ENCODE data around the gene GNB1L.

Gene GNB1L

DNA sequence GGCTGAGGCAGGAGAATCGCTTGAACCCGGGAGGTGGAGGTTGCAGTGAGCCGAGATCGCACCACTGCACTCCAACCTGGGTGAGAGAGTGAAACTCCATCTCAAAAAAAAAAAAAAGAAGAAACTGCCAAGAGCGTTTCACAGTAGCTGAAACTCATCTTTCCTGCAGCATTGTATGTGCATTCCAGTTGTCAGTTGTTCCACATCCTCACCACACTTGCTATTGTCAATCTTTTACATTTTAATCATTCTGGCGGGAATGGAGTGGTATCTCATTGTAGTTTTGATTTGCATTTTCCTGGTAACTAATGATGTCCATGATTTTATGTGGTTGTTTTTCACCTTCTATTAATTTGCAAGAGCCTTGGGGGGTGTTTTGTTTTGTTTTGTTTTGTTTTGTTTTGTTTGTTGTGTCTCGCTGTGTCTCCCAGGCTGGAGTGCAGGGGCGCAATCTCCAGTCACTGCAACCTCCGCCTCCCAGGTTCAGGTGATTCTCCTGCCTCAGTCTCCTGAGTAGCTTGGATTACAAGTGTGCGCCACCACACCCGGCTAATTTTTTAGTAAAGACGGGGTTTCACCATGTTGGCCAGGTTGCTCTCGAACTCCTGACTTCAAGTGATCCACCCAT lies 8.1 kb upstream of the GNB1L start:
- DNase-seq (ENCODE audit: low read depth): no peak

DNA sequence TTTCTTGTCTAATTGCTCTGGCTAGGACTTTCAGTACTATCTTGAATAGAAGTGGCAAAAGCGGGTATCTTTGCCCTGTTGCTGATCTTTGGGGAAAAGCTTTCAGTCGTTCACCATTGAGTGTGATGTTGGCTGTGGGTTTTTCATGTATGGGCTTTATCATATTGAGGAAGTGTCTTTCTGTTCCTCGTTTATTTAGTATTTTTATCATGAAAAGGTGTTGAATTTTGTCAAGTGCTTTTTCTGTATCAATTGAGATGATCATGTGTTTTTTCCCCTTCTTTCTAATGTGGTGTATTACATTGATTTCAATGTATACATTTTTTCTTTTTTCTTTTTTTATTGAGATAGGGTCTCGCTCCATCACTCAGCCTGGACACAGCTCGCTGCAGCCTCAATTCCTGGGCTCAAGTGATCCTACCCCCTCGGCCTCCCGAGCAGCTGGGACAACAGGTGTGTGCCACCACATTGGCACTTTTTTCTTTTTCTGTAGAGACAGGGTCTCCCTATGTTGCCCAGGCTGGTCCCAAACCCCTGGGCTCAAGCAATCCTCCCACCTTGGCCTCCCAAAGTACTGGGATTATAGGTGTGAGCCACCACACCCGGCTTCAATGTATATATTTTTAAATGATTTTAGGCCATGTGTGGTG lies 5.3 kb upstream of the GNB1L start:
- DNase-seq (ENCODE audit: low read depth): no peak

GRCh38 chr22:19857382-19857781 lies 2.7 kb upstream of the GNB1L start:
- DNase-seq (ENCODE audit: low read depth): no peak

DNA sequence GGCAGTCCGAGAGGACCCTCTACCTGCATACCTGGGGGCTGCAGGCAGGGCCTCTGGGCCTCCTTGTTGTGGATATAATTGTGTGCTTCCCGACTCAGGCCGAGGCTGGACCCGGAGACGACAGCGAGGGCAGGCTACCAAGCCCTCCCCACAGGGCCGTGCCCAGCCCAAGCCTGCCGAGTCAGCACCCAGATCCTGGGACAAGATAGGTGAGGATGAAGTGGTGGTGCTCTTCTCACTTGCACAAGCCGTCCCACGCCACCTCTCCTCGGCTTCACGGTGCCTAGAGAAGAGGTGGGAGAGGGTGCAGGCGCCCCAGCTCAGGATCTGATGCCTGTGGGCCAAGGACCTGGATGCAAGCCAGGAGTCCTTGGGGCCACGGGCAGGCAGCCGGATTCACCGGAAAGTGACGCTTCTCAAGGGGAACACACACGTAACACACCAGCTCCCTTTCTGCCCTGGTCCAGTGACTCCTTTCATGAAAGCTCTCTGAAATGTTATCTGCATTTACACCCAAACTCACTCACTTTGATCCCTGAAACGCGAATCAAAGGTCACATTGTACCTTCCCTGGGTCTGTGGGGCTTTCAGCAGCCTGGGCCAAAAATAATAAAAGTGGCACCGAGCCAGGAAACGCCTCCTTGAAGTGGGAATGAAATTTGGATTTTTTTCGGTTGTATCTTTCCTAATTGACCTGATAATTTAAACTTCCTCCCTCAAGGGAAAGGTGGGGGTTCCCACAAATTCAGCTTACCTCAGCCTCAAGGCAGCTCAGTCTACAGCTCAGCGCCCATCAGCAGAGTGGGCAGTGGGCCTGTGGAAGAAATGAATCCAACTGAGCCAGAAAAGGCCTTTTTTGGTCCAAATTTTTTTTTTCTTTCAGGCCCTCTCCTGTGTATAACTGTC lies 1.1 kb upstream of the GNB1L start:
- peak; percentile 23 for DNase-seq (ENCODE audit: low read depth)

GRCh38 chr22:19853879-19854777 lies 546 bp downstream of the GNB1L start:
- DNase-seq (ENCODE audit: low read depth): no peak

DNA sequence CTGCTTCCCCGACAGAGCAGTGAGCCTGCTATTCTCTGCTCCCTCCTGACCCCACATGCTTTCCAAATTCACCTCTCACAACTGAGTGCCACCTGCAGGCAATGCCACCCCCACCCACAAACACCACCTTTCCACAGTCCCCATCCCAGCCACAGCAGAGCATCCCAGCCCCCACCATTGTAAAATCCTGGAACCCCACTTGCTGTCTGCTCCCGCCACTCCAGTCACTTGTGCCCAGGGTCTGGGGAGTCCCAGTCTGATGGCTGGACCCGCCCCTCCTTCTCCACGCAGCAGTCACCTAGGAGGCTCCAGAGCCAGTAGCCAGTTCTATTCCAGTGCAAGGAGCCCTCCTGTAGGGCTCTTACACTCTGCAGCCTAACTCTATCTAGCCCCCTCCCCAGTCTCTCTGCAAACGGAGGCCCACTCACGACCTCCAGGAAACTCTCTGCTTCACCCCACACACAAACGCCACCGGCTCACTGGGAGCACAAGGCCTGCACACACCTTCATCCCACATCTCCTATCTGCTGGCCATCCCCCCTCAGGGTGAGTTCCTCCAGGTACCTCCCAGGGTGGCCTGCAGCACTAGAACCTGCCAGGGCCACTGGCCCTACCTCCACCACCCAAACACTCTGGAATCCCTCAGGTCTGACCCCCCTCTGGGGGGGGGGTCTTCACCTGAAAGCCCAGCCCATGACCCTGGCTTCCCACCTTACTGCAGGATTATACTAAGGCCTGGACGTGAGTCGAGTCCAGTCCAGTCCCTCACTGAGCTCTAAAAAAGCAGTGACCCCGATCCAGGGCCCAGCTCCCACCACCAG lies 1.4 kb downstream of the GNB1L start:
- DNase-seq (ENCODE audit: low read depth): no peak

GRCh38 chr22:19852177-19852781 lies 2.4 kb downstream of the GNB1L start:
- no peak for DNase-seq (ENCODE audit: low read depth)

DNA sequence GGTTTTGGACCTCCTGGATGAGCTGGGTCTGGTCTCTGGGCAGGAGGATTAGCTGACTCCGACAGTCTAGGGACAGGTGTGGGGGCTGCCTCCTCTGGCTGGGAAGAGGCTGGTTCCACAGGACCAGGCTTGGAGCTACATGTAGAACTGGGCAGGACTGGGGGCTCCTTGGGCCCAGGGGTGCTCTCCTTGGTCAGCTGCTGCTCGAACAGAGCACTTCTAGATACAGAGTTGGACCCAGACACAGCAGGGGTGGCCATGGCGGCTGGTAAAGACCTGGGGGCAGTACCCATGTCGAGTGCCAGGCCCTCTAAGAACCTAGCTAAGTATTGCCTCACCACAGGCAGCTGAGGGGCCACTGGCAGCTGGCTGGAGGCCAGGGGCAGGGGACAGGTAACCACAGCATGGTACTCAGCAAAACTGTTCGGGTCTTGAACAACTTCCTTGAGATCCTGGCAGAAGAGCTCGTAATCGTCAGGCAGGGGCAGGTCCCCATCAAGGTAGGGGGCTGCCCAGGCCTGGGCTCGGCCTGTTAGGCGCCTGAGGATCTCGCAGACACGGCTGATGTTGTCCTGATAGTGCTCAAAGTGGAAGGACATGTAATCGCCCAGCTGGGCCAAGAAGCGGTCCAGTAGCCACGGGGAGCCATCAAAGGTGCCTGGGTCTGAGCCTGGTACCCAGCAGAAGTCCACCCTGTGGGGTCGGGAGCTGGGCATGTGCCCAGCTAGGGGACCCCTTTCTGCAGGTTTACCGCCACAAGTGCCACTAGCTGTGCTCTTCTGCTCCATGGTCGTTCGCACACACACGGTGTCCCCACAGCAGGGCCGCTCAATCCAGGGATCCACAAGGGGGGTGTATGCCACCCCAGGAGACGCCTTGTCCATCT lies 3.1 kb downstream of the GNB1L start:
- no peak for DNase-seq (ENCODE audit: low read depth)

DNA sequence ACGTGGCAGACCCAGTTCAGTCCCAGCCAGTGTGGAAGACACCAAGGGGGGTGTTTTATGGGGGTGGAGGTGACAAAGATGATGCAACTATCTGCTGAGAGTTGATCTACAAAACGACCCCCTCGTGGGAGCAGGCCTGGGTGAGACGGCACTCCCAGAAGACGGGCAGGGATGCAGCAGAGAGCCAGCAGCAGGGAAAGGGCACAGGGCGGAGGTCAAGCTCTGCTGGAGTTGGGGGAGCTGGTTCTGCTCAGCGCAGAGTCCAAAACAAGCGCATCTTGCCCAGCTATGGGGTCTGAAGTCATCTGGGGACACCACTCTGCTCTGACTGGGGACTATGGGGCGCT lies 3.9 kb downstream of the GNB1L start:
- no peak for DNase-seq (ENCODE audit: low read depth)

- DNase-seq (ENCODE audit: low read depth): no peak
These were observed 4.6 kb downstream of the GNB1L start for GRCh38 chr22:19849835-19850762.

DNA sequence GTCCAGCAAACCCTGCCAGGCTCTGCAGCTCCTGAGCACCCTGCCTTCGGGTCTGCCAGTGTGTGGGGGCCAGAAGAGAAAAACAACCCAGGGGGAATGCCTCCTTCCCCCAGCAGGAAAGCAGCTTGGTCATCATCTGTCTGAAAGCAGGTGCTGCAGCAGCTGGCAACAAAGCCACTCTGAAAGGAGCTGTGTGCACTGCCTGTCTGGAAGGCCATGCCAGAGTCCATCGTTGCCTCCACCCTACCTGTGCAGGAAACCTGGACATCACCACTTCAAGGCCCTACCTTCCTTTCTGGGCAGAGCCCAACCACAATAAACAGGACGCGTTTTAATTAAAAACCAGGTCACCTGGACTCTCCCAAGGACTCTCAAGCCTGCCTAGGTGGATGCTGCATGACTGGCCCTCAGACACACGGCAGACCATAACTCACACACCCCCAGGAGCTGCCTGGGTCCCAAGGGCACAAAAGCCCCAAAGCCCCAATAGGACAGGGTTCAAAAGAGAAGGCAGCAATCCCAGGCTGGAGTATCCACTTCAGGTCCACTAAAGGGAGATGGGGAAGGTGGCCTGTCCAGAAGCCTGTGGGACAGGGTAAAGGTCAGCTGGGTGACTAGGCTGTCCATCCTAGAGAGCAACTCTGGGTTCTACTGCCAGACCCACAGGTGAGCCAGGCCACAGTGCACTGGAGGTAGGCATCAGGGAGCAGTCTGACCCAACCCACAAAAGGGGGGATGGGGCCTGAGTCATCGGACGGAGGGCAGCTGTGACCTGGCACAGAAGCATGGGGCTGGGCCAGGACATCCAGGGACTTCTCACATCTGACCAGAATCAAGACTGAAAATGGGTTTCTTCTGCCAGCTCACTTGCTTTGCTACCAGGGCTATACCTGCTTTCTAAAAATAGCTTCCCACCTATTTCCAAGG lies 6.1 kb downstream of the GNB1L start:
- DNase-seq (ENCODE audit: low read depth): no peak

DNA sequence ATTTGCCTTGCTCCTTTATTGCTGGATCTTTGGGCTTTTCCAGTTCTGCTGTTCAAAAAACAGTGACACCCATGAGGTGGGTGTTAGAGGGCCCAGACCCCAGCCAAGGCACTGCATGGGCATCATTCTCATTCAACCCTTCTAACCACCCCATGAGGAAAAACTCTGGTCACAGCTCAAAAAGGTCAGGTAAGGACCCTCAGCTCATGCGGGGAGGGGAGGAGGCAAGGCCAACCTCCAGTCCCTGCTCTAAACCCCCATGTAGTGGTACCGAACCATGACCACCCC lies 7.4 kb downstream of the GNB1L start:
- DNase-seq (ENCODE audit: low read depth): no peak

- DNase-seq (ENCODE audit: low read depth): no peak
These were observed 7.9 kb downstream of the GNB1L start for GRCh38 chr22:19846620-19847344.

DNA sequence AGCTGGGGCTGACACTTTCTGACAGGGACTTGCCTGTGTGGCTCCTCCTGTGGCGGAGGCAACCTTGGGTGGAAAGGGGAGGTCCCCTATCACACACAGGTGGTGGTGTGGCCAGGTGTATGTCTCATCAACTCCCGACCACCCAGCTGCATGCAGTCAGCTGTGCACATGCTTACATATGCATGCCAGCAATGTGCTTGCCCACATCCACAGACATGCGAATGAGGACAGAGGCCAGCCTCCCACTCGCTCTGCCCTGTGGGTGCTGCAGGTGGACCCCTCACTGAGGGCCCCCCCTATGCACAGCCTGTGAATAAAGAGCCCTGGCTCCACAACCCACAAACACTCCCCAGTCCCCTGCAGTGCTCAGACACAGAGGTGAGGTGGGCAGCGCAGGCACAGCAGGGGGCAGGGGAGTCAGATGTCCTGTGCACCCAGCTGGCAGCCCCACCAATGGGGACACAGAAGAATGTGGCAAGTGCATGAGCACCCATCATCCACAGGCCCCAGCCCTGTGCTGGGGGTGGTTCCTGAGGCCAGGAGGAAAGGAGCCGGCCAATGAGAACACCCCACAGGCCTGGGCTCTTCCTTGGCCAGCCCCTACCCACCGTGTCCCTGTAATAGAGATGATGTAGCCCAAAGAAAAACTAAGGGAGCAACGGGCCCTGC lies 9.5 kb downstream of the GNB1L start:
- DNase-seq (ENCODE audit: low read depth): no peak

GRCh38 chr22:19844377-19845053 lies 10.2 kb downstream of the GNB1L start:
- DNase-seq (ENCODE audit: low read depth): no peak

DNA sequence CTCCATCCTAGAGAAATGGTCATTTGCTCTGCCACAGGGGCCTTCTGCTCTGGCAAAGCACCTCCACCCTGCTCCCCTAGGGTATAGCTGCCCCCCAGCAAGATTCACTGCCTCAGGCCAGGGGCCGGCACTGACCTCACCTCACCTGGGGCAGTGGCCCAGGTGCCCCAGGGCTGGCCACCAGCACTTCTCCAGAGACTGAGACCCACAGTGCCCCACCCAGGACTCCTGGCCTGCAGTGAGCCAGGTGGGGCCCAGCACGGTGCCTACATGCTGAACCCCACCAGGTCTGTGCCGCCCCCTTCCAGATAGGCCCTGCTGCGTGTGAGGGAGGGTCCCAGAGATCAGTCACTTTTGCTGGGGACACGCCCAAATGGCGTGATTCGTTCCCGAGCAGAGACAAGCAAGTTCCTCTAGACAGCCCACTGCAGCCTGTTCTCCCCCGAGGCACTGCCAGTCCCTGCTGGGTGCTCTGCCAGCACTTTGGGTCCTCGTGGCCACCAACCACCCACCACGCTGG lies 10.8 kb downstream of the GNB1L start:
- no peak for DNase-seq (ENCODE audit: low read depth)

Measured in fibroblast of the conjunctiva (primary cell).